HUES6 (cell line): Measurements from ENCODE around the gene PLSCR1.

ENCODE experiments used
- H3K27ac ChIP-seq: 2 replicates; pipeline ENCODE4 v1.7.0; 2013; ENCODE audit warnings: low read depth, mild to moderate bottlenecking, low read length, inconsistent platforms
- H3K27me3 ChIP-seq: 2 replicates; pipeline ENCODE4 v1.6.1; 2013; ENCODE audit warnings: low read length; ENCODE audit not compliant: control insufficient read depth, insufficient read depth
- H3K36me3 ChIP-seq: 2 replicates; pipeline ENCODE4 v1.6.1; 2013; ENCODE audit warnings: low read length; ENCODE audit not compliant: control insufficient read depth, insufficient read depth
- H3K4me1 ChIP-seq: 2 replicates; pipeline ENCODE4 v1.6.1; 2013; ENCODE audit warnings: low read length; ENCODE audit not compliant: control insufficient read depth, insufficient read depth
- H3K4me3 ChIP-seq: 2 replicates; pipeline ENCODE4 v1.5.1; 2013; ENCODE audit warnings: low read depth, low read length
- H3K9ac ChIP-seq: one replicate; pipeline ENCODE4 v1.6.1; 2013; ENCODE audit warnings: mild to moderate bottlenecking, low read length
- H3K9me3 ChIP-seq: 2 replicates; pipeline ENCODE4 v1.6.1; 2013; ENCODE audit warnings: low read depth, low read length; ENCODE audit not compliant: control insufficient read depth, insufficient read depth

The PLSCR1 gene

DNA sequence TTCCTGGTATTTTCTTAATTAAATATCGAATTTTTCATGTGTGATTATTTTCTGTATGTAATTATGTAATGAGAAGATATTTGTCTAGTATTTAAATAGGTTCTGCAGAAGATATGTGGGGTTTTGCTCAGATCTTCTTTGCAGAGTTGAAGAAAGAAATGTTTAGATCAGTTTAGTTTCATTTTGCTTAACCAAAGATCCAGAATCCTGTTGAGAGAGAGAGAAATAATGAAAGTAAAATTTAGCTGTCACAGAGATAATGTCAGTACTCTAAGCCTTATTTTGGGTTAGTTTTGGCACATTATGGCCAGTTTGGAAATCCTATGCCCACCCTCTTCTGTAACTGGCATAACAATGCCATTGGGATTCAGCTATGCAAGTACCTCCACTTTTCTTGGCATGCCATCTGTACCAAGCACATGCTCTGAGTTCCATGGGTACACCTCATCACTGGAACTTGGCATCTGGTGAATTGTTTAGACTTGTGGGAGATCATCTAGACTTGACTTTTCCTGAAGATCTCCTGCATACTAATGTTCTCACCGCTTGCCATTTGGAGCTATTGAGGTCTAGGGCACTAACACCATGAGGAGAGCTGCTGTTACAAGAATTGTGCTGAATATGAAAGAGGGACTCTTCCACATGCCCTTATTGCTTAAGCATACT, 30.9 kb downstream of the PLSCR1 start:
- no peaks in the 10 kb centered on the region for H3K9me3 ChIP-seq
- no peak overlapping the region for H3K9ac ChIP-seq
- H3K36me3 ChIP-seq: peaks cover 19% of the 10 kb centered on the region
- H3K4me3 ChIP-seq: no peak overlapping the region
- no peaks in the 10 kb centered on the region for H3K27me3 ChIP-seq
- H3K4me1 ChIP-seq: peaks cover 8% of the 10 kb centered on the region; the same call in 1 of the 2 replicates
- no peak overlapping the region for H3K27ac ChIP-seq

DNA sequence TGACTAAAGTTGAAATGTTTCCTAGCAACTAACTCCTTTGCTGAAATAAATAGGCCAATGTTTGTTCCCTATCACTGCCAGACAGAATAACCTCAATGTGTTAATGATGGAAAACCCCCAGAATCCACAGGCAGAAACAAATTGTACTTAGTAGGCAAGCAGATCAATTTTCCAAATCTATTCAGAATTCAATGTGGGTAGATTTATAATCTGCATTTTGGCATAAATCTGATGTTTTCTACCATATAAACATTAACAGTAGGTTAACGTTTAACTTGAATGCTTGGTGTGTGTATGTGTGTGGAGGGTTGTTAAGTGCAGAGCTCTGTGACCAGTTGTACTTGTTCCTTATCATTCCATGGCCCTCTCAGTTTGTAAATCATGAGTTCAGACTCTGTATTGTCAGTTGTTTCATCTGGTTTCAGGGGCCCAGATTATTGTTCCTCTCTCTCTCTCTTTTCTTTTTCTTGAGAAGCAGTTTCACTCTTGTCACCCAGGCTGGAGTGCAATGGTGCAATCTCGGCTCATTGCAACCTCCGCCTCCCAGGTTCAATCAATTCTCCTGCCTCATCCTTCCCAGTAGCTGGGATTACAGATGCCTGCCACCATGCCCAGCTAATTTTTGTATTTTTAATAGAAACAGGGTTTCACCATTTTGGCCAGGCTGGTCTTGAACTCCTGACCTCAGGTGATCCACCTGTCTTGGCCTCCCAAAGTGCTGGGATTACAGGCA, 32.8 kb downstream of the PLSCR1 start:
- no peak overlapping the region for H3K9ac ChIP-seq
- no peaks in the 10 kb centered on the region for H3K9me3 ChIP-seq
- H3K27me3 ChIP-seq: no peaks in the 10 kb centered on the region
- H3K36me3 ChIP-seq: peaks cover 11% of the 10 kb centered on the region
- H3K4me3 ChIP-seq: no peak overlapping the region
- peaks cover 23% of the 10 kb centered on the region for H3K4me1 ChIP-seq
- no peak overlapping the region for H3K27ac ChIP-seq

DNA sequence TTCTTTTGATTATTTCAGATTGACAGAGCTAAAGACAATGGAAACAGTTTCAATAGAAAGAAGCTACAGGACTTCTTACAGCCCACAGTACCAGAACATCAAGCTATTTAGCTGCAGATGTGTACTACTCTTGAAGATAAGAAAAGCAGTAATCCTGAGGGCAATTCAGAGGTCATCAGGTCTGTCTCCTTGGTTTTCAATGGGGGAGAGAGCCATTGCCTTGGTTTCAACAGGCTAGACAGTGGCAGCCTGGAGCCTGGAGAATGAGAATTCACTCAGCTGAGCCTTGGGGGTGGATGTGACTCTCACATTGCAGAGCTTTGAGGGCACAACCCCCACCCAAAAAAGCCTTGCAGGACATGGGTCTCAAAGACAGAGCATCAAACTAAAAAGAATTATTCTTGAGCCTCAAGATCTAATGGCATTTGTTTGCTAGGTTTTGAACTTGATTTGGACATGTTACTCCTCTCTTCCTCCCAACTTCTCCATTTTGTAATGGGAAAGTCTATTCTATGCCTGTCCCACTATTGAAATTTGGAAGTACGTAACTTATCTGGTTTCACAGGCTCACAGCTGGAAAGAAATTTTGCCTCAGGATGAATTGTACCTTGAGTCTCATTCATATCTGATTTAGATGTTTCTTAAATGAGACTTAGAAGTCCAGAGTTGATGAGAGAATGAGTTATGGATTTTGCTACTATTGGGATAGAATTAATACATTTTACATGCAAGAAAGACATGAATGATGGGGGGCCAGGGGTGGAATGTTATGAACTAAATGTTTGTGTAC, 36.9 kb downstream of the PLSCR1 start:
- Histone ChIP-seq H3K27me3 (no peaks in the 10 kb centered on the region), H3K9ac (no peak overlapping the region)

DNA sequence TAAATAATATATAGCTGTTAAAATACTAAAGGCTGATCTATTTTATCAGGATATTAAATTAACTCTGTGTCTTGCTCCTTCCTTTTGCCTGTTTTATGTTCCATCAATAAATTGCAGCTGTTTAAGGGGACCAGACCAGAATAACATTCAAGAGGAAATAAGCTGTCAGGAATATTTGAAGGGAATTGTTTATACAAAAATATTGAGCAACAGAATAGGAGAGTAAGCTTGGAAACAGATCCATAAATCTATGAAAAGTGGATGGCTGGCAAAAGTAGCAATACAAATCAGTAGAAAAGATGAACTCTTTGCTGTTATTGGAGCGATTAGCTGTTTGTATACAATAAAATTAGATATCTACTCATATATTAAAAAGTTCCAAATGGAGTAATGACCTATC, 38.9 kb downstream of the PLSCR1 start:
- peaks cover 53% of the 10 kb centered on the region for H3K4me1 ChIP-seq
- no peak overlapping the region for H3K9ac ChIP-seq
- H3K4me3 ChIP-seq: no peak overlapping the region
- H3K9me3 ChIP-seq: no peaks in the 10 kb centered on the region
- H3K27me3 ChIP-seq: no peaks in the 10 kb centered on the region
- no peaks in the 10 kb centered on the region for H3K36me3 ChIP-seq
- H3K27ac ChIP-seq: peak overlapping the region; percentile 44; the same call in 1 of the 2 replicates

More for the DNA sequence above, 36.9 kb downstream of the PLSCR1 start:
- Histone ChIP-seq H3K27ac (peak overlapping the region; percentile 81), H3K4me1 (peaks cover 53% of the 10 kb centered on the region), H3K4me3 (no peak overlapping the region), H3K9me3 (no peaks in the 10 kb centered on the region), H3K36me3 (no peaks in the 10 kb centered on the region)

DNA sequence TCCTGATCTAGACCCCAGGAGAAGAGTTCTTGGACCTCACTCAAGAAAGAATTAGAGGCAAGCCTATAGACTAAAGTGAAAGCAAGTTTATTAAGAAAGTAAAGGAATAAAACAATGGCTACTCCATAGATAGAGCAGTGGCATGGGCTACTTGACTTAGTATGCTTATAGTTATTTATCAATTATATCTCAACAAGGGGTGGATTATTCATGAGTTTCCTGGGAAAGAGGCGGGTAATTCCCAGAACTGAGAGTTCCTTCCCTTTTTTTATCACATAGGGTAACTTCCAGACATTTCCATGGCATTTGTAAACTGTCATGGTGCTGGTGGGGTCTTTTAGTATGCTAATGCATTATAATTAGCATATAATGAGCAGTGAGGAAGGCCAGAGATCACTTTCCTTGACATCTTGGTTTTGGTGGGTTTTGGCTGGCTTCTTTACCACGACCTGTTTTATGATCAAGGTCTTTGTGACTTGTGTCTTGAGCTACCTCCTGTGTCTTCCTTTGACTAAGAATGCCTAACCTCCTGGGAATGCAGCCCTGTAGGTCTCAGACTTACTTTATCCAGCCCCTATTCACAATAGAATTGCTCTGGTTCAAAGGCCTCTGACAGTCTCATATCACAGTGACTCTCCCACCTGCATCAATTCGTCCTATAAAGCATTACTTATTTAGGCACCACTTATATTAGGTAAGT, 39.8 kb downstream of the PLSCR1 start:
- Histone ChIP-seq H3K27ac (peak overlapping the region; percentile 84), H3K27me3 (no peaks in the 10 kb centered on the region), H3K36me3 (no peaks in the 10 kb centered on the region), H3K4me1 (peaks cover 53% of the 10 kb centered on the region), H3K9ac (no peak overlapping the region), H3K4me3 (no peak overlapping the region), H3K9me3 (no peaks in the 10 kb centered on the region)

DNA sequence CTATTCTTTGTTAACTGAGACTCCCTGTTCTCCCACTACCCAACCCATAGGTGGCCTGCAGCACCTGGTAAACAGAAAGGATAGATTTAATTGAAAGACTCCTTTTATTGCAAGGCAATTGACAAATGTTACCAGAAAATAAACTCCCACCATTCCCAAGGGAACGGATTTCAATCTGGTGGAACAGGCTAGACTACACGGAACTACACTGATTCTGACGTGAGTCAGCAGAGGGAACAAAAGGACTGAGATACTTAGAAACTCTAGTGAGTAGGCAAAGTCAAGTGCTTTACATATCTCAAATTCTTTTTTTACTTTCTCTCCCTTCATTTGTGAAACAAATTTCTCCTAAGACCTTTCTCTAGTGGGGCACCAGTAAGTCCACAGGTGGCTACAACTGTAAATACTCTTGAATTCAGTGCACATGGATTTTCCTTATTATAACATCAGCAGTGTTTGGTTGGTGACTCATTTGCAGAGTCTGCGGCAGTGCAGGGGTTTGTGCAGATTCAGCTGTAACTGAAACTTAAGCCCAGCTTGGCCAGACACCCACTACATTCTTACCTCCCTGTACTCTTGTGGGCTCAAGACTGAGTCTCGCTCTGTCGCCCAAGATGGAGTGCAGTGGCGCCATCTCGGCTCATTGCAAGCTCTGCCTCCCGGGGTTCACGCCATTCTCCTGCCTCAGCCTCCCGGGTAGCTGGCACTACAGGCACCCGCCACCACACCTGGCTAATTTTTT, 40.8 kb downstream of the PLSCR1 start:
- Histone ChIP-seq H3K9ac (no peak overlapping the region), H3K27ac (peak overlapping the region; percentile 84), H3K4me1 (peaks cover 53% of the 10 kb centered on the region), H3K27me3 (no peaks in the 10 kb centered on the region), H3K4me3 (no peak overlapping the region), H3K36me3 (no peaks in the 10 kb centered on the region), H3K9me3 (no peaks in the 10 kb centered on the region)

DNA sequence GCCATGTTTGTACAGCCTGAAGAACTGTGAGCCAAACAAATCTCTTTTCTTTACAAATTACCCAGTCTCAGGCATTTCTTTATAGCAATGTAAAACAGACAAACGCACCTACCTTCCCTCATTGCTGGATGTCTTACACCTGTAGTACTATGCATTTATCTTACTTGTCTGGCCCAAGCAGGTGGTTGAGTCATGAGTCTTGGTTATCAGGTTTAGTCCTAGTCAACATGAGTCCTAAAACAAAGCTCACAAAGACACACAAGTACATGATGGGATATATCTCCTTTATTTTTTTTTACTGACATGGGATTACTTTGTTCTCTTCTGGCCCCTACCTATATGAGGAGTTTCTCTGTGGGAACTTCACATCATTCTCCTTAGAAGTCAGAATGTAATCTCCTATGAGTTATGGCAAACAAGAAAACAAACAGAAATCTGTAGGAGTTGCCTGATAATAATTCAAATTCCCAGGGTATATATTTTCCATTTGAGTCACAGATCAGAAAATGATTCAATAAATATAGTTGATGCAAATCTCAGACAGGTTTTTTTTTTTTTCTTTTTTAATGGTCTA, 41.4 kb downstream of the PLSCR1 start:
- H3K9me3 ChIP-seq: no peaks in the 10 kb centered on the region; the same call in 1 of the 2 replicates
- no peak overlapping the region for H3K4me3 ChIP-seq
- peaks cover 52% of the 10 kb centered on the region for H3K4me1 ChIP-seq
- no peaks in the 10 kb centered on the region for H3K36me3 ChIP-seq
- no peak overlapping the region for H3K9ac ChIP-seq
- no peaks in the 10 kb centered on the region for H3K27me3 ChIP-seq
- peak overlapping the region; percentile 84; the same call in 1 of the 2 replicates for H3K27ac ChIP-seq

DNA sequence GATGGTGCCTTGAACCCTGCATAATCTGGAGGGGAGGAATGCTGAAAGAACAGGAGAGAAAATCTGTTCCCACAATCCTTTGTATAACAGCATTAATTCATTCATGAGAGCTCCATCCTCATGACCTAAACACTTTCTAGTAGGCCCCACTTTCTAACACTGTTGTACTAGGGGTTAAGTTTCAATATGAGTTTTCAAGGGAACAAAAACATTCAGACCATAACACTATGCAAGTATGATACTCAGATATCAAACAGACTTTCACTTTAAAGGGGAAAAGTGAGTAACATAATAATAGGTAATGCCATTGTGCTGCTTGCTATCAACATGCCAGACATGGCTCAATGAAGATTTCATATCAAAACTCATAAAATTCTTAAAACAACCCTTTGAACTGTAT, 42.7 kb downstream of the PLSCR1 start:
- Histone ChIP-seq H3K27ac (no peak overlapping the region), H3K27me3 (no peaks in the 10 kb centered on the region), H3K9ac (no peak overlapping the region), H3K9me3 (peaks cover 9% of the 10 kb centered on the region; the same call in 1 of the 2 replicates), H3K4me1 (peaks cover 40% of the 10 kb centered on the region), H3K36me3 (no peaks in the 10 kb centered on the region), H3K4me3 (no peak overlapping the region)

DNA sequence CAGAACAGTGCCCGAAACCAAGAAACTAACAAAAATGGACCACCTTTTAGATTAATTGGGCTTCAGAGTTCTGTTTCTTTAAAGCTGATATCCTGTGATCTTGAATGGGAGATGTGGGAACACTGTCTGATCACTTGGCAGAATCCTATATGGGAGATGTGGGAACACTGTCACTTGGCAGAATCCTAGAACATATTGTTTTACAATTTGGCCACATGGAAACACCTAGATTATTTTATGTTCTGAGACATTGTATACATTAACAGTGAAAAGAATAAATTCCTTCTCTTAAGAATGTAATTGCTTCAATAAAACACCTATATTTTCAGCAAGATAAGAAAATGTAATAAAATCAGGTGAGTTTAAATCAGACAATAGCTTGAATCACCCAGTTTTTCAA, 44.7 kb downstream of the PLSCR1 start:
- H3K27ac ChIP-seq: no peak overlapping the region
- peaks cover 11% of the 10 kb centered on the region for H3K9me3 ChIP-seq
- no peak overlapping the region for H3K4me3 ChIP-seq
- H3K36me3 ChIP-seq: no peaks in the 10 kb centered on the region
- H3K9ac ChIP-seq: no peak overlapping the region
- H3K4me1 ChIP-seq: peaks cover 20% of the 10 kb centered on the region
- H3K27me3 ChIP-seq: no peaks in the 10 kb centered on the region
